Neural cell (in vitro differentiated cells): Measurements from ENCODE around the gene ZAP70. TPM values are rescaled to one million over a fixed set of nuclear protein-coding genes. Genes with fewer than 3 reads are reported as not detected.

Source experiments
- H2AFZ ChIP-seq: fragments of 200-600, 300-800 bp; sonication (generic), shearing (Covaris generic); 2 replicates; pipeline ENCODE4 v1.6.0; 2014; ENCODE audit warnings: low read depth, mild to moderate bottlenecking, antibody characterized with exemption, low read length, moderate library complexity
- H3F3A ChIP-seq: fragments of 200-600 bp; shearing (Covaris generic); 2 replicates; pipeline ENCODE4 v1.6.1; 2016; ENCODE audit warnings: mild to moderate bottlenecking, moderate library complexity, mixed read lengths, antibody characterized with exemption, low read length; ENCODE audit not compliant: insufficient read depth, poor library complexity, severe bottlenecking
- H3K27ac ChIP-seq: fragments of 200-600, 300-800 bp; sonication (generic), shearing (Covaris generic); 2 replicates; pipeline ENCODE4 v1.5.1; 2014; ENCODE audit warnings: mild to moderate bottlenecking, low read length, moderate library complexity
- H3K27me3 ChIP-seq: fragments of 300-800, 200-600 bp; sonication (generic), shearing (Covaris generic); 2 replicates; pipeline ENCODE4 v1.6.0; 2014; ENCODE audit warnings: mild to moderate bottlenecking, low read depth, low read length, moderate library complexity; ENCODE audit not compliant: insufficient read depth
- H3K36me3 ChIP-seq: fragments of 300-800, 200-600 bp; sonication (generic), shearing (Covaris generic); 2 replicates; pipeline ENCODE4 v1.5.1; 2014; ENCODE audit warnings: mild to moderate bottlenecking, antibody characterized with exemption, low read length, moderate library complexity; ENCODE audit not compliant: insufficient read depth
- H3K4me2 ChIP-seq: fragments of 300-800, 200-600 bp; sonication (generic), shearing (Covaris generic); 2 replicates; pipeline ENCODE4 v1.6.0; 2014; ENCODE audit warnings: mild to moderate bottlenecking, low read length
- H3K4me3 ChIP-seq: fragments of 300-800, 200-600 bp; sonication (generic), shearing (Covaris generic); 2 replicates; pipeline ENCODE4 v1.5.1; 2014; ENCODE audit warnings: mild to moderate bottlenecking, low read length, moderate library complexity
- H3K79me2 ChIP-seq: fragments of 200-600 bp; shearing (Covaris generic); replicated peaks from 2 replicates; pipeline ENCODE4 v1.6.0; 2014; ENCODE audit warnings: mild to moderate bottlenecking, low read length, moderate library complexity; ENCODE audit not compliant: insufficient read depth
- H3K9ac ChIP-seq: fragments of 300-800, 200-600 bp; sonication (generic), shearing (Covaris generic); 2 replicates; pipeline ENCODE4 v1.6.1; 2016; ENCODE audit warnings: mild to moderate bottlenecking, low read length, mixed read lengths
- H3K9me2 ChIP-seq: fragments of 200-600 bp; shearing (Covaris generic); 2 replicates; pipeline ENCODE4 v1.6.1; 2016; ENCODE audit warnings: mild to moderate bottlenecking, low read length, mixed read lengths; ENCODE audit not compliant: insufficient read depth
- H3K9me3 ChIP-seq: fragments of 200-600, 300-800 bp; sonication (generic), shearing (Covaris generic); 2 replicates; pipeline ENCODE4 v1.6.1; 2016; ENCODE audit warnings: mild to moderate bottlenecking, mixed run types, low read length, moderate library complexity, mixed read lengths
- H4K20me1 ChIP-seq: fragments of 200-600 bp; shearing (Covaris generic); 2 replicates; pipeline ENCODE4 v1.6.1; 2016; ENCODE audit warnings: mild to moderate bottlenecking, mixed run types; ENCODE audit not compliant: insufficient read depth
- CTCF ChIP-seq: fragments of 450-650 bp; IDR thresholded peaks from 2 replicates; pipeline ENCODE4 v1.5.1; 2014; ENCODE audit warnings: antibody characterized with exemption, mild to moderate bottlenecking, moderate library complexity; ENCODE audit not compliant: poor library complexity, severe bottlenecking
- EP300 ChIP-seq: fragments of 450-650 bp; conservative IDR thresholded peaks from 2 replicates; pipeline ENCODE4 v1.6.1; 2014; ENCODE audit warnings: antibody characterized with exemption, mild to moderate bottlenecking, moderate library complexity; ENCODE audit not compliant: poor library complexity, severe bottlenecking
- EZH2 ChIP-seq: fragments of 200-600, 300-800 bp; shearing (Covaris generic), sonication (generic); IDR thresholded peaks from 2 replicates; pipeline ENCODE4 v1.6.1; 2014; ENCODE audit warnings: antibody characterized with exemption, low read length, borderline replicate concordance, mild to moderate bottlenecking; ENCODE audit not compliant: insufficient read depth, poor library complexity, severe bottlenecking
- MXI1 ChIP-seq: fragments of 450-650 bp; conservative IDR thresholded peaks from 2 replicates; pipeline ENCODE4 v1.6.1; 2014; ENCODE audit warnings: antibody characterized with exemption, mild to moderate bottlenecking; ENCODE audit not compliant: poor library complexity, severe bottlenecking
- POLR2AphosphoS5 ChIP-seq: IDR thresholded peaks from 2 replicates; pipeline ENCODE4 v1.6.1; 2012
- RAD21 ChIP-seq: fragments of 450-650 bp; conservative IDR thresholded peaks from 2 replicates; pipeline ENCODE4 v1.6.1; 2014; ENCODE audit warnings: antibody characterized with exemption, mild to moderate bottlenecking, moderate library complexity
- SMC3 ChIP-seq: fragments of 450-650 bp; conservative IDR thresholded peaks from 2 replicates; pipeline ENCODE4 v1.6.1; 2014; ENCODE audit warnings: antibody characterized with exemption, mild to moderate bottlenecking, moderate library complexity; ENCODE audit not compliant: poor library complexity
- TAF1 ChIP-seq: IDR thresholded peaks from 2 replicates; pipeline ENCODE4 v1.6.1; 2012; ENCODE audit warnings: low read depth
- polyA plus RNA-seq: library from polyadenylated mRNA; depleted of rRNA; stranded (reverse); fragments of >200 nt; gene quantifications from 2 replicates; pipeline ENCODE4 v1.2.3, GENCODE V29; 2014
- TF ChIP-seq, protein P1 (sequence below): IDR thresholded peaks from 2 replicates; pipeline ENCODE4 v1.6.1; 2012; ENCODE audit warnings: borderline replicate concordance

ZAP70 gene
- polyA plus RNA-seq, 1 donor from 2014 or later, result 0.59 TPM

DNA sequence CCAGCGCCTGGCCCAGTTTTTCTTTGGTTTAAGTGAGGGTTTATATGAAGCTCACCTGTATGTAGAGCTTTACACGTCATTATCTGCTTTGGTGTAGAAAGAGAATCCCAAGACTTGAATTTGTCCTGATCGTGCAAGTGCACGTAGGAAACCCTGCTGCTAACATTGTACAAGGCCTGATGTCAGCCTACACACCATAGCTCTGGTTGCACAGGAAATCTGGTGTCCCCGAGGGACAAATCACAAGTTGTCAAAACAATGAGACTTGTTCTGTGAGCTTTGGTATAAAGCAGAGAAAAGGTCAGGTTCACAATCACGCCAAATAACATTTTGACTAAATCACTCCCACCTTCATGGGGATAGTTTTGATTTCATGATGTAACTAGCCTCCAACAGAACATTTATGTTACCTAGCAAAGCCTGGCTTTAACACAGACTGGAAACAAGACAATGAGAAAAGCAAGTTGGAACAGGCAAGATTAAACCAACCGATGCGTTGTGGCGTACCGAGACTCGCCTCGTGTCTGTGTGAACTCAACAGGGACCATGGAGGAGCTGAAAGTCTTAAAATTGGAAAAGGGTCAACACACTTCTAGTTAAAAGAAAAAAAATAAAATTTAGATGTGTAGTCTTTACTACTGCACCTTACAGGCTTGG, 41.4 kb downstream of the ZAP70 start:
- Histone ChIP-seq H3K9me3 (no peaks in the 10 kb centered on the region), H3K36me3 (no peaks in the 10 kb centered on the region), H3K79me2 (no peaks in the 10 kb centered on the region), H3K4me2 (no peak overlapping the region), H3K4me3 (no peak overlapping the region), H3K9ac (no peak overlapping the region), H3K9me2 (no peaks in the 10 kb centered on the region), H3K27me3 (no peaks in the 10 kb centered on the region), H3K27ac (no peak overlapping the region), H2AFZ (no peak overlapping the region), H3F3A (no peaks in the 10 kb centered on the region), H4K20me1 (no peaks in the 10 kb centered on the region)
- TF ChIP-seq SMC3 (no peak), POLR2AphosphoS5 (no peak)

GRCh38 chr2:97755491-97755890, 42.1 kb downstream of the ZAP70 start:
- no peak overlapping the region for H2AFZ ChIP-seq
- TF ChIP-seq CTCF, result no peak
- TF ChIP-seq RAD21, result no peak
- no peak for TF ChIP-seq MXI1
- no peak for TF ChIP-seq POLR2AphosphoS5
- no peak overlapping the region for H3K4me2 ChIP-seq
- no peaks in the 10 kb centered on the region for H3K79me2 ChIP-seq
- H3F3A ChIP-seq, result no peaks in the 10 kb centered on the region
- no peaks in the 10 kb centered on the region for H3K27me3 ChIP-seq
- no peak overlapping the region for H3K9ac ChIP-seq
- no peak overlapping the region for H3K27ac ChIP-seq
- H3K4me3 ChIP-seq, result no peak overlapping the region
- H4K20me1 ChIP-seq, result no peaks in the 10 kb centered on the region
- no peaks in the 10 kb centered on the region for H3K36me3 ChIP-seq
- H3K9me2 ChIP-seq, result no peaks in the 10 kb centered on the region
- no peaks in the 10 kb centered on the region for H3K9me3 ChIP-seq

GRCh38 chr2:97757062-97757461, 43.7 kb downstream of the ZAP70 start:
- TF ChIP-seq, protein P1, sequence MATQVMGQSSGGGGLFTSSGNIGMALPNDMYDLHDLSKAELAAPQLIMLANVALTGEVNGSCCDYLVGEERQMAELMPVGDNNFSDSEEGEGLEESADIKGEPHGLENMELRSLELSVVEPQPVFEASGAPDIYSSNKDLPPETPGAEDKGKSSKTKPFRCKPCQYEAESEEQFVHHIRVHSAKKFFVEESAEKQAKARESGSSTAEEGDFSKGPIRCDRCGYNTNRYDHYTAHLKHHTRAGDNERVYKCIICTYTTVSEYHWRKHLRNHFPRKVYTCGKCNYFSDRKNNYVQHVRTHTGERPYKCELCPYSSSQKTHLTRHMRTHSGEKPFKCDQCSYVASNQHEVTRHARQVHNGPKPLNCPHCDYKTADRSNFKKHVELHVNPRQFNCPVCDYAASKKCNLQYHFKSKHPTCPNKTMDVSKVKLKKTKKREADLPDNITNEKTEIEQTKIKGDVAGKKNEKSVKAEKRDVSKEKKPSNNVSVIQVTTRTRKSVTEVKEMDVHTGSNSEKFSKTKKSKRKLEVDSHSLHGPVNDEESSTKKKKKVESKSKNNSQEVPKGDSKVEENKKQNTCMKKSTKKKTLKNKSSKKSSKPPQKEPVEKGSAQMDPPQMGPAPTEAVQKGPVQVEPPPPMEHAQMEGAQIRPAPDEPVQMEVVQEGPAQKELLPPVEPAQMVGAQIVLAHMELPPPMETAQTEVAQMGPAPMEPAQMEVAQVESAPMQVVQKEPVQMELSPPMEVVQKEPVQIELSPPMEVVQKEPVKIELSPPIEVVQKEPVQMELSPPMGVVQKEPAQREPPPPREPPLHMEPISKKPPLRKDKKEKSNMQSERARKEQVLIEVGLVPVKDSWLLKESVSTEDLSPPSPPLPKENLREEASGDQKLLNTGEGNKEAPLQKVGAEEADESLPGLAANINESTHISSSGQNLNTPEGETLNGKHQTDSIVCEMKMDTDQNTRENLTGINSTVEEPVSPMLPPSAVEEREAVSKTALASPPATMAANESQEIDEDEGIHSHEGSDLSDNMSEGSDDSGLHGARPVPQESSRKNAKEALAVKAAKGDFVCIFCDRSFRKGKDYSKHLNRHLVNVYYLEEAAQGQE, result no peak
- no peak for TF ChIP-seq EZH2
- no peak for TF ChIP-seq CTCF
- no peak for TF ChIP-seq MXI1
- TF ChIP-seq TAF1, result no peak
- no peak for TF ChIP-seq RAD21
- TF ChIP-seq POLR2AphosphoS5, result no peak
- TF ChIP-seq SMC3, result no peak
- no peak for TF ChIP-seq EP300
- Histone ChIP-seq H3K9me3 (no peaks in the 10 kb centered on the region), H3K4me3 (no peak overlapping the region), H3F3A (no peaks in the 10 kb centered on the region), H3K36me3 (no peaks in the 10 kb centered on the region), H4K20me1 (no peaks in the 10 kb centered on the region), H3K27ac (no peak overlapping the region), H3K4me2 (no peak overlapping the region), H3K79me2 (no peaks in the 10 kb centered on the region), H3K27me3 (no peaks in the 10 kb centered on the region), H3K9ac (no peak overlapping the region), H2AFZ (no peak overlapping the region), H3K9me2 (no peaks in the 10 kb centered on the region)
